ENCODE results near the gene OR11H7.
"Not testable (repeated sequence)": the region's sequence is repeated elsewhere in the genome, so short reads cannot be mapped to it uniquely, and the experiment has no call there.

OR11H7 gene

GRCh38 chr14:20228681-20229080 is at the start of gene OR11H7:
TSS of gene OR11H7 (plus strand) at chr14:20228981.
- no peak for DNase-seq

- no peak for DNase-seq
These were observed 49.6 kb upstream of the OR11H7 start for GRCh38 chr14:20179218-20179617.

GRCh38 chr14:20179880-20180279 is 48.9 kb upstream of the OR11H7 start:
- DNase-seq = no peak

- no peak for DNase-seq
These were observed 48.3 kb upstream of the OR11H7 start for GRCh38 chr14:20180486-20180885.

DNA sequence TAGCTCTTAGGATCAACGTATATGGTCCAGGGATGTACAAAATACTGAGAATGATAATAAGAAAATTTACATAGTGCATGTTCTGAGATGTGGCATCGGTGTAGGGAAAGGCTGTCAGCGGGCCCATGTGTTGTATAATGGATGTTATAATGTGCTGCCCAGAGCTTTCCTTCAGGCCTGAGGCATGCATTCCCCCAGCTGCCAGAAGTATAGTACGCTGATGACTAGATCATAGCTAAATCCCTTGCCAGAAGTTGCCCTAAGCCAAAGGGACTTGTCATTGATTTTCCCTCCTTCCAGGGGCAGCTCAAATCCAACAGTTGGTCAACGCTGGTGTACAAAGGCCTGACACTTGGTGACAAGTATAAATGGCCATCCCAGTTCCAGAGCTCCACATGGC is 44.6 kb upstream of the OR11H7 start:
- no peak for DNase-seq

- DNase-seq = no peak
These were observed 38.2 kb upstream of the OR11H7 start, which contains the start of gene OR11G2 for GRCh38 chr14:20190596-20190995. TSS of gene OR11G2 (plus strand) at chr14:20190896. CDS start at chr14:20197438, 6,542 bp downstream.

DNA sequence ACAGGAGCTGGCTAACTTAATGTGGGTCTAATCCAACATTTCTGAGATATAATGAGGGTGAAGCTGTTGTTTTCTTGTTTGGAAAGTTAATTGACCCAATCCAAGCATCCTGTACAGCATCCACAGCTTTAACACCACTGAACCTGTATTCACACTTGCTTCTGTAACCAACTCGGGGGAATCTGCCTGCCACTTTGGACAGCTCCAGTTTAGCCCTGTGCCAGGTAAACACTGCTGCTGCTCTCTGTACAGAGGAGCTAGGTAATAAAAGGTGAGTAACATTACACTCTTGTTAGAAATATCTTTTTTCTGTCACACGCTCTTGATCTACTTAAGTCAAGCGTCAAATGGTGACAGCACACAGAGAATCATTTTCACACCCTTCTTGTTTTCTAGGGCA is 37.4 kb upstream of the OR11H7 start:
- DNase-seq = no peak

GRCh38 chr14:20194101-20194500 is 34.7 kb upstream of the OR11H7 start:
- no peak for DNase-seq

GRCh38 chr14:20195170-20195569 is 33.6 kb upstream of the OR11H7 start:
- DNase-seq = not testable (repeated sequence)

GRCh38 chr14:20195911-20196310 is 32.9 kb upstream of the OR11H7 start:
- no peak for DNase-seq

GRCh38 chr14:20197459-20197858 is 31.3 kb upstream of the OR11H7 start:
- DNase-seq = no peak

- DNase-seq = no peak
These were observed 29.8 kb upstream of the OR11H7 start for GRCh38 chr14:20198991-20199390.

DNA sequence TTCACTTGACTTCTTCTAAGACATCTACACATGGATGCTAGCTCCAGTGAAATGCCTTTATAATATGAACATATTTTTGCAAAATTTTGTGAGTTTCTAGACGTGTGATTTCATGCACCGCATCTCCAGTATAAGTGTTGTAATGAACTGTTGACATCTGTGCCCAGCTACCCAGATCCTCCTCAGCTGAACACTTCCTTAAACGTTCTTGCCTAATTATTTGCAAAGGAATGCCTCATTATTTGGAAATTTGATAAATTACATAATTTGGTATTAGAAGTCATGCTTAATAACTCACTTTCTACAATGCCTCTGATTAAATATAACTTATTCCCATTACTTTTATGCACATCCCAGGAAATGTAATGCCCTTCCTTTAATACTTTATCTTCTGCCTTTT is 24.1 kb upstream of the OR11H7 start:
- DNase-seq = no peak

DNA sequence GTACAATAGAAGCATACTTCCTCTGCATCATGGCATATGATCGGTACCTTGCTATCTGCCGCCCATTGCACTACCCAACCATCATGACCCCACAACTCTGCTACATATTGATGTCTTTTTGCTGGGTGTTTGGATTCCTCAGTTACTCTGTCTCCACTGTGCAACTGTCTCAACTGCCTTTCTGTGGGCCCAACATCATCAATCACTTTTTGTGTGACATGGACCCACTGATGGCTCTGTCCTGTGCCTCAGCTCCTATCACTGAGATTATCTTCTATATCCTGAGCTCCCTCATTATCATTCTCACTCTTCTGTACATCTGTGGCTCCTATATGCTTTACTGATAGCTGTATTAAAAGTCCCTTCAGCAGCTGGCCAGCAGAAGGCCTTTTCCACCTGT is 19.2 kb upstream of the OR11H7 start:
- DNase-seq = no peak

DNA sequence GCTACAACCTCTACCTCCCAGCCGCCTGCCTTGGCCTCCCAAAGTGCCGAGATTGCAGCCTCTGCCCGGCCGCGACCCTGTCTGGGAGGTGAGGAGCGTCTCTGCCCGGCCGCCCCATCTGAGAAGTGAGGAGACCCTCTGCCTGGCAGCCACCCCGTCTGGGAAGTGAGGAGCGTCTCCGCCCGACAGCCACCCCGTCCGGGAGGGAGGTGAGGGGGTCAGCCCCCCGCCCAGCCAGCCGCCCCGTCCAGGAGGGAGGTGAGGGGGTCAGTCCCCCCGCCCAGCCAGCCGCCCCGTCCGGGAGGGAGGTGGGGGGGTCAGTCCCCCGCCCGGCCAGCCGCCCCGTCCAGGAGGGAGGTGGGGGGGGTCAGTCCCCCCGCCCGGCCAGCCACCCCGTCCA is 16.4 kb upstream of the OR11H7 start:
- DNase-seq = not testable (repeated sequence)

GRCh38 chr14:20215196-20215595 is 13.6 kb upstream of the OR11H7 start:
- DNase-seq = no peak

DNA sequence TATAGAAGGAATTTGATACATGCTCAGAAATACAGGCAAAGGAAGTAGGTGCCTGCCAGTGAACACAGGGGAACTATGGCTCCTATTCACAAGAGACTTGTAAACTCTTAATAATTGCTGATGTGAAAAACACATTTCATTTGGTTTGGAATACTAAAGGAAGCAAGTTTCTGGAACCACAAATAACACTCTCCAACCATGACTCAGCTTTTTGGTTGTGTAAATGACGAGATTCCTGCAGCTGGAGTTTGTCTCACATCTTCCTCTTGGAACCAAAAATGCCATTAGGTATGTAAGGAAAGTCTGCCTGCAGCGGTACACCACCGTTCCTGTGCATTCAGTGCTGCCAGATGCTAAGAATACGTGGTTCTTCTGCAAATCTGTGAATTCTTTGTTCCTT is 9.7 kb upstream of the OR11H7 start:
- no peak for DNase-seq

DNA sequence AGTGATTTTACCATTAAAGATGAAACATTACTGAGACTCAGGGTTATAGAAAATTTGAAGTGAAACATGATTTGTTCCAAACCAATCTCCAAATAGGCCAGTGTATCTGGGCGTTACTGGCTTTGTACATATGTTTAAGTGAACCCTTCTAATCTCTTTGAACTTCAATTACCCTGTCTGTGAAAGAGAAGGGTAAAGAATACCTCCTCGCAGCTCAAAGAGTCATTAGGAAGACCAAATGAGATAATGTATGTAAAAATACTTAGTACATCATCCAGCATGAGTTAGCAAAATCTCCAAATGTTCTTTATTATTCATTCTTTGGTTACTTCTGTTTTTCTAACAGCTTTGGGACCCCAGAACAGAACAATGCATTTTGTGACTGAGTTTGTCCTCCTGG is 5.4 kb upstream of the OR11H7 start, which contains the start of gene OR11H6:
TSS of gene OR11H6 (plus strand) at position 301 of the 400 bp plus-strand sequence. CDS start at position 301, 0 bp downstream.
- no peak for DNase-seq

DNA sequence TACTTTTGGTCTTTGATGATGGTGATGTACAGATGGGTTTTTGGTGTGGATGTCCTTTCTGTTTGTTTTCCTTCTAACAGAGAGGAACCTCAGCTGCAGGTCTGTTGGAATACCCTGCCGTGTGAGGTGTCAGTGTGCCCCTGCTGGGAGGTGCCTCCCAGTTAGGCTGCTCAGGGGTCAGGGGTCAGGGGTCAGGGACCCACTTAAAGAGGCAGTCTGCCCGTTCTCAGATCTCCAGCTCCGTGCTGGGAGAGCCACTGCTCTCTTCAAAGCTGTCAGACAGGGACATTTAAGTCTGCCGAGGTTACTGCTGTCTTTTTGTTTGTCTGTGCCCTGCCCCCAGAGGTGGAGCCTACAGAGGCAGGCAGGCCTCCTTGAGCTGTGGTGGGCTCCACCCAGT is 6.6 kb downstream of the OR11H7 start:
- DNase-seq = not testable (repeated sequence)

- no peak for DNase-seq
These were observed 19.0 kb downstream of the OR11H7 start for GRCh38 chr14:20247646-20248246.

DNA sequence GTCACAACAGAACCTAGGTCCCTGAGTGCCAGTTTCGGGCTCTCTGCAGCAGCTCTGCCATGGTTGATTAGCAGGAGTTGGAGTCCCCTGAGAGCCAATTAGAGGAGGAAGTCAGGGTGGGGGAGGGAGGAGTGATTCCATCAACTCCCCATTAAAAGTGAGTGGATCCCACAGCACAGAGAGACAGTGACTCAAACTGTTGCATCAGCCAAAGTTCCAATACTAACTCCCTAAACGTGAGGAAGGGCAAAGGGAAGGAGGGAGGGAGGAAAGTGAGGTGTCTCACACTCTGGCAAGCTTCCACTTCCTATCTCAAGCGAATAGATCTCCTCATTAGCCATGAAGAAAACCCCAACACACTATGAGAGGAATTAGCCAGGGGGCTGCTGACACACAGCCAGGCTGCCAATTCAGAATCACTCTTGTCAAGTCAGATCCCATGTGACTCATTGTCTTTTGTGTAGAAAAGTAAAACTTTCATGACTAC is 33.9 kb downstream of the OR11H7 start:
- no peak for DNase-seq

- DNase-seq = not testable (repeated sequence)
These were observed 35.6 kb downstream of the OR11H7 start for GRCh38 chr14:20264361-20264760.

- no peak for DNase-seq
These were observed 45.3 kb downstream of the OR11H7 start for GRCh38 chr14:20274062-20274461.

DNA sequence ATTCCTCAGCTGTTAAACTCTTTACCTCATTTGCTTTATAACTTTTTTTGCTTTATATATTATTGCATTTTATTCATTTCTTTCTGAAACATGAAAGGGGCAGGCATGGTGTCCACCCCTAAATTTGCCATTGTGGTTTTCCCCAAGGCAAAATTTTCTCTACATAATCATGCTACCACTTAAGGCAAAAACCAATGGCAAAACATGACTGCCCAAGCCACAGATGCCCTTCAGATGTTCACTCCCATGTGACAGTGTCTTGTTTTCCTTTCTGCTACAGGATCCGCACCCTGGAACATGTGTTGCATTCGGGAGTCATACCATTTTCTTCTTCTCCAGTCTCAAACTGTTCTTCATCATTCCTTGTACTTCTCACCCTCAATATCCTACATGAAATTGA is 48.6 kb downstream of the OR11H7 start:
- no peak for DNase-seq

DNA sequence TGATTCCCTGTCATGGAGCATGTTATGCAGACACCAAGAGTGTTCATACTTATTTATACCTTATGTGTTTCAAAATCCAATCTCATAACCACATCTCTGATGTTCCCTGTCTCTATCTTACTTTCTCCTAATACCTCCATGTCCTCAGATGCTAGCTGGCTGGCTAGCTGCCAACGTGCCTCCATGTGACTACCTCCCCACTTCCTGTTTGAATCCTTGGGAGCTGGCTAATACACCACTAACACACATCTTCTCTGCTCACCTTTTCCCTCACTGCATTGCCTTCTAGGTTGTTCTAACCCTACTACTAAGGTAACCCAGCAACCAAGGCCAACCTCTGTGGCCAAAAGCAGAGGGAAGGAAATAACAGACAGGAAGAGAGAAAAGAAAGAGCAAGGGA is 49.6 kb downstream of the OR11H7 start:
- peak; percentile 14 for DNase-seq
